ENCODE data around the gene FN3KRP. TPM values are rescaled to one million over a fixed set of nuclear protein-coding genes. Genes with fewer than 3 reads are reported as not detected.
A peak's percentile ranks its signal among the peaks of the same experiment; 100 is the strongest.

Gene FN3KRP
- total and polyA plus RNA-seq, 2 donors (not counting 1 experiment from before 2014, with no cell fraction given) = 16.8 to 44.2 TPM

DNA sequence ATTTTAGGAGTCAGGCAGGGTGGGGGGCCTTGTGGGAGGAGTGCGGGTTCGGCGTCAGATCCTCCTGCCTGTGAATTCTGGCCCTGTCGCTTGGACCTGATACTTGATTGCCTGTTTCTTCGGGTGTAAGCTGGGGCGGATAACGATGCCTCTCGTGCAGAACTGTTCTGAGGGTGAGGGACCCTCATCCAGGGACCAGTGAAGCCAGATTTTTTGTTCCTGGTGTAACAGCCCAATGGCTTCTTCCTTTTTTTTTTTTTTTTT, 36.6 kb downstream of the FN3KRP start:
- TF ChIP-seq EZH2 (IDR thresholded peaks at IDR 0.05; ENCODE audit: borderline replicate concordance, insufficient read depth, low read depth, low read length, poor library complexity, severe bottlenecking) = no peak
- TF ChIP-seq, protein P1, sequence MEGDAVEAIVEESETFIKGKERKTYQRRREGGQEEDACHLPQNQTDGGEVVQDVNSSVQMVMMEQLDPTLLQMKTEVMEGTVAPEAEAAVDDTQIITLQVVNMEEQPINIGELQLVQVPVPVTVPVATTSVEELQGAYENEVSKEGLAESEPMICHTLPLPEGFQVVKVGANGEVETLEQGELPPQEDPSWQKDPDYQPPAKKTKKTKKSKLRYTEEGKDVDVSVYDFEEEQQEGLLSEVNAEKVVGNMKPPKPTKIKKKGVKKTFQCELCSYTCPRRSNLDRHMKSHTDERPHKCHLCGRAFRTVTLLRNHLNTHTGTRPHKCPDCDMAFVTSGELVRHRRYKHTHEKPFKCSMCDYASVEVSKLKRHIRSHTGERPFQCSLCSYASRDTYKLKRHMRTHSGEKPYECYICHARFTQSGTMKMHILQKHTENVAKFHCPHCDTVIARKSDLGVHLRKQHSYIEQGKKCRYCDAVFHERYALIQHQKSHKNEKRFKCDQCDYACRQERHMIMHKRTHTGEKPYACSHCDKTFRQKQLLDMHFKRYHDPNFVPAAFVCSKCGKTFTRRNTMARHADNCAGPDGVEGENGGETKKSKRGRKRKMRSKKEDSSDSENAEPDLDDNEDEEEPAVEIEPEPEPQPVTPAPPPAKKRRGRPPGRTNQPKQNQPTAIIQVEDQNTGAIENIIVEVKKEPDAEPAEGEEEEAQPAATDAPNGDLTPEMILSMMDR (IDR thresholded peaks at IDR 0.05) = no peak
- intact Hi-C loops (cut with micrococcal nuclease) = loop anchor here (5.0 kb wide), 2 partner anchors 106 to 296 kb away; partner anchors contain the start of genes NARF and WDR45B
- peaks cover 28% of the 10 kb centered on the region for H3K79me2 ChIP-seq (ENCODE audit: control insufficient read depth, insufficient read depth, low read length)
- peaks cover 34% of the 10 kb centered on the region for H4K20me1 ChIP-seq (ENCODE audit: control insufficient read depth, insufficient read depth, low read length, poor library complexity, severe bottlenecking)
- Mint-ChIP-seq H3K9me3 (ENCODE audit: insufficient read depth) (no peaks in the 10 kb centered on the region), H3K27ac (no peak overlapping the region), H3K4me3 (peak overlapping the region; percentile 82), H3K4me1 (peaks cover 14% of the 10 kb centered on the region), H3K27me3 (no peaks in the 10 kb centered on the region)
- H3K4me1 ChIP-seq (ENCODE audit: control insufficient read depth in 2 of 2, insufficient read depth in 2 of 2, low read length in 2 of 2) = peaks cover 7 to 15% of the 10 kb centered on the region in 2 donors
- H3K4me2 ChIP-seq (replicated peaks; ENCODE audit: low read depth, low read length, poor library complexity, severe bottlenecking) = peak overlapping the region; percentile 96
- H3K9me3 ChIP-seq (ENCODE audit: control extremely low read depth in 1 of 3, control insufficient read depth in 2 of 3, insufficient read depth in 1 of 3, low read length in 2 of 3) = peaks cover 0 to 5% (median 0%) of the 10 kb centered on the region in 3 donors
- H3K9ac ChIP-seq (ENCODE audit: low read length) = peak overlapping the region; percentile 86
- DNase-seq (no peak), ATAC-seq (ENCODE audit: low read depth) (no peak)
- no peaks in the 10 kb centered on the region for H3K27me3 ChIP-seq (replicated peaks in 1 of 4; ENCODE audit: control extremely low read depth in 1 of 4, control insufficient read depth in 3 of 4, insufficient read depth in 4 of 4, low read length in 3 of 4)
- POLR2A ChIA-PET = interaction anchor here (0.6 kb wide), 1 partner anchor 333 kb away, joined by 3 read pairs; no protein-coding TSS in a partner anchor
- CTCF ChIA-PET = interaction anchor here (1.4 kb wide), 1 partner anchor 15 kb away, joined by 3 read pairs; no protein-coding TSS in a partner anchor
- WGBS (ENCODE audit: insufficient coverage) = 72% methylated on average over 5 of the region's 8 CpGs
- peak overlapping the region in 1 of 5 experiments; percentile 93 for H3K4me3 ChIP-seq (ENCODE audit: control extremely low read depth in 1 of 5, extremely low read depth in 1 of 5, insufficient read depth in 1 of 5, low read depth in 2 of 5, low read length in 4 of 5)
- H2AFZ ChIP-seq (ENCODE audit: insufficient read depth, low read depth, low read length, poor library complexity, severe bottlenecking) = no peak overlapping the region
- H3K36me3 ChIP-seq (replicated peaks in 1 of 2; ENCODE audit: control extremely low read depth in 1 of 2, control insufficient read depth in 1 of 2, extremely low read depth in 1 of 2, insufficient read depth in 2 of 2, low read length in 1 of 2) = no peaks in the 10 kb centered on the region
- H3K27ac ChIP-seq (ENCODE audit: low read length in 2 of 2) = no peak overlapping the region

DNA sequence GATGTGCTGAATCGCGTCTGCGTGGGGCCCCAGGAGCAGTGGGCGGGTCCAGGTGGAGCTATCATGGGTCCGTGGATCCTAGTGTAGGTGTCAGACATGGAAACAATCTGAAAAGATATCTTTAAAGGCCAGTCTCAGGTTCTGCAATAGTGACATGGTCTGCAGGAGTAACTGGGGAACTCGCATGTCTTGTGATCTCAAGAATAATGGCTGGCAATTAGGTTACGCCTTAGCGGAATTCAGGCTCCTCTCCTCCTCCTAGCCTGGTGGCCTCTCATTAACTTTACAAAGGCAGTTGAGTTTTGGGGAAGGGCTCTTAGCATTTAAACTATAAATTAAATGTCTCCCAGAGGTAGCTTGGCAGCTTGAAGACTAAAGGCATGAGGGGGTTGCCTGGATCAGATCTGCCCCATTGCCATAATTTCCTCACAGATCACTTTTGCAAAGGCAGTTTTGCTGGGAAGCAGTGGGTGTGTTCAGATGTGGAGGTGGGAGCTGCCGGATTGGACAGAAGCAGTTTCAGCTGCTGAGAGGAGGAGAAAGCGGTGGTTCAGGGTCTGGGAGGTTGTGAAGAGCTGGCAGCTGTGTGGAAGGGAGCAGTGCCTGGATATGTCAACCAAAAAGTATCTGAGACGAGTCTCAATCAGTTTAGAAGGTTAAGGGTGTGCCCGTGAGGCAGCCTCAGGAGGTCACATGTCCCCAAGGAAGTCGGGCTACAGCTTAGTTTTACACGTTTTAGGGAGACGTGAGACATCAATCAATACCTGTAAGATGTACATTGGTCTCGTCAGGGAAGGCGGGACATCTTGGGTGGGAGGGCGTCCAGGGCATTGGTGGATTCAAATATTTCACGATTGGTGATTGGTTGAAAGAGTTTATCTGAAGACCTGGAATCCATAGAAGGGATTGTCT, 38.0 kb downstream of the FN3KRP start:
- Histone ChIP-seq H3K27me3 (replicated peaks in 1 of 4; ENCODE audit: control extremely low read depth in 1 of 4, control insufficient read depth in 3 of 4, insufficient read depth in 4 of 4, low read length in 3 of 4) (no peaks in the 10 kb centered on the region), H3K4me3 (ENCODE audit: control extremely low read depth in 1 of 5, extremely low read depth in 1 of 5, insufficient read depth in 1 of 5, low read depth in 2 of 5, low read length in 4 of 5) (no peak overlapping the region), H2AFZ (ENCODE audit: insufficient read depth, low read depth, low read length, poor library complexity, severe bottlenecking) (no peak overlapping the region), H3K27ac (ENCODE audit: low read length in 2 of 2) (no peak overlapping the region), H3K9me3 (ENCODE audit: control extremely low read depth in 1 of 3, control insufficient read depth in 2 of 3, insufficient read depth in 1 of 3, low read length in 2 of 3) (peaks cover 0 to 5% (median 0%) of the 10 kb centered on the region in 3 donors), H4K20me1 (ENCODE audit: control insufficient read depth, insufficient read depth, low read length, poor library complexity, severe bottlenecking) (peaks cover 34% of the 10 kb centered on the region), H3K36me3 (replicated peaks in 1 of 2; ENCODE audit: control extremely low read depth in 1 of 2, control insufficient read depth in 1 of 2, extremely low read depth in 1 of 2, insufficient read depth in 2 of 2, low read length in 1 of 2) (no peaks in the 10 kb centered on the region), H3K9ac (ENCODE audit: low read length) (no peak overlapping the region), H3K4me1 (ENCODE audit: control insufficient read depth in 2 of 2, insufficient read depth in 2 of 2, low read length in 2 of 2) (peaks cover 7 to 15% of the 10 kb centered on the region in 2 donors), H3K4me2 (replicated peaks; ENCODE audit: low read depth, low read length, poor library complexity, severe bottlenecking) (no peak overlapping the region), H3K79me2 (ENCODE audit: control insufficient read depth, insufficient read depth, low read length) (peaks cover 31% of the 10 kb centered on the region)
- H3K4me1 Mint-ChIP-seq = peaks cover 14% of the 10 kb centered on the region
- TF ChIP-seq, protein P1 (IDR thresholded peaks at IDR 0.05) = no peak
- no peak for TF ChIP-seq EZH2 (IDR thresholded peaks at IDR 0.05; ENCODE audit: borderline replicate concordance, insufficient read depth, low read depth, low read length, poor library complexity, severe bottlenecking)
- POLR2A ChIA-PET = no interaction called here
- H3K4me3 Mint-ChIP-seq = peak overlapping the region; percentile 26
- no peaks in the 10 kb centered on the region for H3K9me3 Mint-ChIP-seq (ENCODE audit: insufficient read depth)
- no peaks in the 10 kb centered on the region for H3K27me3 Mint-ChIP-seq
- WGBS (ENCODE audit: insufficient coverage) = 96% methylated on average over 15 of the region's 19 CpGs
- intact Hi-C loops (cut with micrococcal nuclease) = loop anchor here (5.0 kb wide), 2 partner anchors 107 to 297 kb away; partner anchors contain the start of genes NARF and WDR45B
- H3K27ac Mint-ChIP-seq = no peak overlapping the region
- DNase-seq (no peak), ATAC-seq (ENCODE audit: low read depth) (no peak)
- CTCF ChIA-PET = interaction anchor here (1.1 to 1.3 kb wide), 2 partner anchors 24 to 27 kb away, joined by 4 to 5 read pairs; no protein-coding TSS in a partner anchor
